Activated T-helper 1 cell treated with Interleukin-2 at 50 U/mL for 16 hours (primary cell): ENCODE results near the gene SRGAP1.
"Not testable (repeated sequence)": the region's sequence is repeated elsewhere in the genome, so short reads cannot be mapped to it uniquely, and the experiment has no call there.

Experiments
- DNase-seq: peaks from one replicate; pipeline ENCODE4 v3.0.0-alpha.2; 2020; ENCODE audit warnings: low read depth

The SRGAP1 gene

GRCh38 chr12:63870838-63871237, 26.3 kb downstream of the SRGAP1 start:
- DNase-seq: no peak

GRCh38 chr12:63874897-63875480, 30.5 kb downstream of the SRGAP1 start:
- DNase-seq: no peak

GRCh38 chr12:63875703-63876102, 31.2 kb downstream of the SRGAP1 start:
- DNase-seq: no peak

GRCh38 chr12:63876980-63877379, 32.5 kb downstream of the SRGAP1 start:
- no peak for DNase-seq

GRCh38 chr12:63877693-63878092, 33.2 kb downstream of the SRGAP1 start:
- DNase-seq: no peak

- DNase-seq: not testable (repeated sequence)
These were observed 35.7 kb downstream of the SRGAP1 start for GRCh38 chr12:63880235-63880634.

- no peak for DNase-seq
These were observed 36.3 kb downstream of the SRGAP1 start for GRCh38 chr12:63880742-63881263.

- no peak for DNase-seq
These were observed 38.3 kb downstream of the SRGAP1 start for GRCh38 chr12:63882844-63883243.

- DNase-seq: no peak
These were observed 40.9 kb downstream of the SRGAP1 start for GRCh38 chr12:63885401-63885800.

GRCh38 chr12:63888908-63889635, 44.6 kb downstream of the SRGAP1 start:
- no peak for DNase-seq

GRCh38 chr12:63889721-63890509, 45.4 kb downstream of the SRGAP1 start:
- DNase-seq: no peak

- DNase-seq: no peak
These were observed 48.7 kb downstream of the SRGAP1 start for GRCh38 chr12:63893170-63893569.

- no peak for DNase-seq
These were observed 49.6 kb downstream of the SRGAP1 start for GRCh38 chr12:63894132-63894531.

GRCh38 chr12:63895841-63896240, 51.3 kb downstream of the SRGAP1 start:
- DNase-seq: no peak

GRCh38 chr12:63897931-63898330, 53.4 kb downstream of the SRGAP1 start:
- no peak for DNase-seq

- no peak for DNase-seq
These were observed 54.4 kb downstream of the SRGAP1 start for GRCh38 chr12:63898764-63899337.

- DNase-seq: no peak
These were observed 54.9 kb downstream of the SRGAP1 start for GRCh38 chr12:63899396-63899795.

GRCh38 chr12:63900922-63901793, 56.7 kb downstream of the SRGAP1 start:
- no peak for DNase-seq

- no peak for DNase-seq
These were observed 60.2 kb downstream of the SRGAP1 start for GRCh38 chr12:63904653-63905052.

GRCh38 chr12:63905544-63905943, 61.0 kb downstream of the SRGAP1 start:
- DNase-seq: no peak

- no peak for DNase-seq
These were observed 62.4 kb downstream of the SRGAP1 start for GRCh38 chr12:63906876-63907275.
